HepG2 (cell line): ENCODE results near the gene CPSF7. TPM values are rescaled to one million over a fixed set of nuclear protein-coding genes. Genes with fewer than 3 reads are reported as not detected.

Experiments
- ELF3 ChIP-seq: IDR thresholded peaks from 2 replicates; pipeline ENCODE4 v1.6.1; 2016; ENCODE audit warnings: missing genetic modification reagents, missing compliant biosample characterization
- SNAPC4 ChIP-seq: sonication (generic); formaldehyde crosslinking; IDR thresholded peaks from 2 replicates; pipeline ENCODE4 v1.4.0; 2020; ENCODE audit warnings: mild to moderate bottlenecking, missing genetic modification reagents
- ZBTB4 ChIP-seq: sonication (generic); formaldehyde crosslinking; IDR thresholded peaks from 2 replicates; pipeline ENCODE4 v1.4.0; 2020; ENCODE audit warnings: missing genetic modification reagents, mild to moderate bottlenecking, borderline replicate concordance
- ZMAT5 ChIP-seq: sonication (generic); formaldehyde crosslinking; IDR thresholded peaks from 2 replicates; pipeline ENCODE4 v1.5.0; 2020; ENCODE audit warnings: mild to moderate bottlenecking, low read depth, missing genetic modification reagents, borderline replicate concordance
- ZNF232 ChIP-seq: sonication (generic); formaldehyde crosslinking; IDR thresholded peaks from 2 replicates; pipeline ENCODE4 v1.4.0; 2020; ENCODE audit warnings: missing genetic modification reagents, borderline replicate concordance
- ZNF350 ChIP-seq: sonication (generic); formaldehyde crosslinking; IDR thresholded peaks from 2 replicates; pipeline ENCODE4 v1.4.0; 2020; ENCODE audit warnings: mild to moderate bottlenecking, low read depth, missing genetic modification reagents, borderline replicate concordance
- polyA plus RNA-seq, 8 experiments: library from polyadenylated mRNA; depleted of rRNA in 3 of 8; stranded (reverse) in 7 of 8; unstranded in 1 of 8; fragments of >200 nt; fragmentation: Illumina TruSeq in 4 of 8; extraction: Trizol in 4 of 8; gene quantifications; 2 replicates each; pipeline versions ENCODE4 v1.2.1 to v1.2.3, GENCODE V29; 2011 to 2016; ENCODE audit warnings: low read depth in 4 of 8, missing spikeins in 1 of 8, mixed read lengths in 1 of 8; ENCODE audit not compliant: insufficient read depth in 1 of 8
- total RNA-seq, 5 experiments: library from RNA; depleted of rRNA; stranded (reverse); fragments of >200 nt; fragmentation: Illumina TruSeq; extraction: Trizol; gene quantifications; 2 replicates each; pipeline ENCODE4 v1.2.3, GENCODE V29; 2016; ENCODE audit warnings: low read depth in 1 of 5

CPSF7 gene
- total and polyA plus RNA-seq, 2 of the 13 experiments (the other 11 are each of a cell fraction or from before 2014, with no cell fraction given) = 34.1 to 36.8 TPM

GRCh38 chr11:61422226-61422625, 7.5 kb downstream of the CPSF7 start (continued):
- TF ChIP-seq ZMAT5 (CRISPR knock-in tag) = no peak
- TF ChIP-seq ZBTB4 (CRISPR knock-in tag) = no peak
- no peak for TF ChIP-seq SNAPC4 (CRISPR knock-in tag)
- no peak for TF ChIP-seq ZNF232 (CRISPR knock-in tag)
- TF ChIP-seq ZNF350 (CRISPR knock-in tag) = no peak
- no peak for TF ChIP-seq ELF3 (CRISPR knock-in tag)
